Lower leg skin (tissue), 4 donors: ENCODE measurements around the gene PIP5KL1. TPM values are rescaled to one million over a fixed set of nuclear protein-coding genes. Genes with fewer than 3 reads are reported as not detected.
A peak's percentile ranks its signal among the peaks of the same experiment; 100 is the strongest.

Source experiments
- DNase-seq, 2 donors: peaks; one replicate each; pipeline ENCODE4 v3.0.0-alpha.2; 2019; ENCODE audit warnings: low spot score in 2 of 2
- H3K4me3 ChIP-seq: fragments of 200-600 bp; sonication (generic); 2 replicates; pipeline ENCODE4 v1.5.1; 2017; ENCODE audit warnings: mild to moderate bottlenecking, low read depth; ENCODE audit not compliant: poor library complexity, severe bottlenecking
- CTCF ChIP-seq, 3 donors: fragments of 450-650 bp; IDR thresholded peaks; one replicate each; pipeline ENCODE4 v1.5.1; 2016; ENCODE audit warnings: antibody characterized with exemption in 3 of 3, mild to moderate bottlenecking in 3 of 3, moderate library complexity in 2 of 3
- POLR2A ChIP-seq, 2 donors: fragments of 450-650 bp; IDR thresholded peaks; one replicate each; pipeline ENCODE4 v1.6.1; 2016 to 2017; ENCODE audit warnings: antibody characterized with exemption in 2 of 2, mild to moderate bottlenecking in 1 of 2, moderate library complexity in 1 of 2
- WGBS, 2 donors: methylation state at CpG; one replicate each; pipeline ENCODE4 v1.1.5; 2018; 5-methylcytosine and 5-hydroxymethylcytosine counted together
- intact Hi-C: fragments of 100-400 bp; cut with DNase I; formaldehyde crosslinking; loops from one replicate; pipeline ENCODE4 v1.15.0; 2023; ENCODE audit warnings: low total_unique reads
- total RNA-seq, 4 donors: library from RNA; depleted of rRNA; stranded (reverse); fragments of >200 nt; gene quantifications; one replicate each; pipeline ENCODE4 v1.1.0, GENCODE V29; 2016

The PIP5KL1 gene
- total RNA-seq, 4 donors from 2014 or later, result 4.1 to 11.3 (median 8.4) TPM

GRCh38 chr9:127899128-127899943, 31.2 kb downstream of the PIP5KL1 start, which contains the start of gene ST6GALNAC6:
ST6GALNAC6 (minus strand) TSS chr9:127899603; CDS start chr9:127897981, 1,622 bp downstream.
- H3K4me3 ChIP-seq, result peak within 1 kb of the TSS; percentile 93
- TF ChIP-seq POLR2A (IDR thresholded peaks at IDR 0.05), result no peak
- no peak for TF ChIP-seq CTCF (IDR thresholded peaks at IDR 0.05)
- peak in 1 of 2 donors; percentile 93 for DNase-seq
- 1 to 3% methylated on average over 27 to 29 of the region's 89 CpGs for WGBS, 2 donors
- intact Hi-C loops, result no loop called here

GRCh38 chr9:127898433-127899127, 32.0 kb downstream of the PIP5KL1 start:
- WGBS, 2 donors, result 6 to 7% methylated on average over 18 to 23 of the region's 32 CpGs
- intact Hi-C loops, result no loop called here
- TF ChIP-seq POLR2A (IDR thresholded peaks at IDR 0.05) (no peak), CTCF (IDR thresholded peaks at IDR 0.05) (no peak)
- peak overlapping the region; percentile 93 for H3K4me3 ChIP-seq
- peak in 1 of 2 donors; percentile 90 for DNase-seq

GRCh38 chr9:127897193-127897692, 33.3 kb downstream of the PIP5KL1 start:
- H3K4me3 ChIP-seq, result no peak overlapping the region
- TF ChIP-seq CTCF (IDR thresholded peaks at IDR 0.05) (no peak), POLR2A (IDR thresholded peaks at IDR 0.05) (no peak)
- intact Hi-C loops, result no loop called here
- WGBS, 2 donors, result 31 to 35% methylated on average over 9 to 19 of the region's 19 CpGs
- DNase-seq, result peak; percentile 77 to 95

GRCh38 chr9:127896395-127897192, 34.0 kb downstream of the PIP5KL1 start:
- intact Hi-C loops, result no loop called here
- H3K4me3 ChIP-seq, result no peak overlapping the region
- TF ChIP-seq POLR2A (IDR thresholded peaks at IDR 0.05), result no peak
- TF ChIP-seq CTCF (IDR thresholded peaks at IDR 0.05), result no peak
- no peak for DNase-seq
- 76% methylated on average over 16 of the region's 16 CpGs for whole genome bisulfite sequencing, 2 donors

GRCh38 chr9:127895811-127896210, 34.8 kb downstream of the PIP5KL1 start:
- DNase-seq, result no peak

More at GRCh38 chr9:127895811-127896210, 34.8 kb downstream of the PIP5KL1 start:
- TF ChIP-seq POLR2A (IDR thresholded peaks at IDR 0.05), result no peak
- no peak for TF ChIP-seq CTCF (IDR thresholded peaks at IDR 0.05)
- WGBS, 2 donors, result 96 to 99% methylated on average over 8 of the region's 8 CpGs
- intact Hi-C loops, result no loop called here
- no peak overlapping the region for H3K4me3 ChIP-seq
